SK-N-SH treated with all-trans-retinoic acid at 6 μM for 48 hours (cell line): Measurements from ENCODE around the gene KRT4.

Experiments
- ATAC-seq: fragments of 200-7000 bp; cut with Tn5 transposase; 3 replicates; pipeline ENCODE4 v1.9.1; 2020; ENCODE audit warnings: mild to moderate bottlenecking, moderate library complexity
- ARNTL ChIP-seq: fragments of 450-650 bp; formaldehyde crosslinking; IDR thresholded peaks from 2 replicates; pipeline ENCODE4 v1.5.0; 2020; ENCODE audit warnings: low read depth, mild to moderate bottlenecking, moderate library complexity, borderline replicate concordance
- CSRNP3 ChIP-seq: fragments of 250-450 bp; sonication (Bioruptor Pico); IDR thresholded peaks from 2 replicates; pipeline ENCODE4 v1.5.1; 2021; ENCODE audit warnings: mild to moderate bottlenecking, moderate library complexity
- ESRRG ChIP-seq: fragments of 250-450 bp; sonication (Bioruptor Pico); IDR thresholded peaks from 2 replicates; pipeline ENCODE4 v1.6.1; 2021; ENCODE audit warnings: mild to moderate bottlenecking
- GLIS3 ChIP-seq: fragments of 250-450 bp; sonication (Bioruptor Pico); IDR thresholded peaks from 2 replicates; pipeline ENCODE4 v1.5.0; 2020; ENCODE audit warnings: mild to moderate bottlenecking, moderate library complexity
- ISL1 ChIP-seq: fragments of 250-450 bp; sonication (Bioruptor Pico); IDR thresholded peaks from 2 replicates; pipeline ENCODE4 v2.1.2; 2022; ENCODE audit warnings: mild to moderate bottlenecking, moderate library complexity
- OSR1 ChIP-seq: fragments of 250-450 bp; sonication (Bioruptor Pico); IDR thresholded peaks from 2 replicates; pipeline ENCODE4 v1.8.0; 2022; ENCODE audit warnings: moderate library complexity, mild to moderate bottlenecking, inconsistent platforms
- PATZ1 ChIP-seq: fragments of 250-450 bp; sonication (Bioruptor Pico); IDR thresholded peaks from 2 replicates; pipeline ENCODE4 v1.8.0; 2020; ENCODE audit warnings: mild to moderate bottlenecking, moderate library complexity, borderline replicate concordance
- POU6F1 ChIP-seq: fragments of 250-450 bp; sonication (Bioruptor Pico); IDR thresholded peaks from 2 replicates; pipeline ENCODE4 v1.8.0; 2021; ENCODE audit warnings: low read depth, mild to moderate bottlenecking, moderate library complexity, borderline replicate concordance
- PPARA ChIP-seq: fragments of 250-450 bp; sonication (Bioruptor Pico); IDR thresholded peaks from 2 replicates; pipeline ENCODE4 v1.5.0; 2020; ENCODE audit warnings: mild to moderate bottlenecking, borderline replicate concordance
- RARB ChIP-seq: fragments of 250-450 bp; sonication (Bioruptor Pico); IDR thresholded peaks from 2 replicates; pipeline ENCODE4 v1.8.0; 2021; ENCODE audit warnings: mild to moderate bottlenecking, moderate library complexity
- SNAI2 ChIP-seq: fragments of 250-450 bp; sonication (Bioruptor Pico); IDR thresholded peaks from 2 replicates; pipeline ENCODE4 v1.5.0; 2020; ENCODE audit warnings: mild to moderate bottlenecking, moderate library complexity
- TCF4 ChIP-seq: fragments of 250-450 bp; sonication (Bioruptor Pico); IDR thresholded peaks from 2 replicates; pipeline ENCODE4 v1.8.0; 2021; ENCODE audit warnings: mild to moderate bottlenecking, moderate library complexity, borderline replicate concordance
- TSHZ2 ChIP-seq: fragments of 250-450 bp; sonication (Bioruptor Pico); IDR thresholded peaks from 2 replicates; pipeline ENCODE4 v1.5.0; 2020; ENCODE audit warnings: mild to moderate bottlenecking, moderate library complexity
- ZC3H10 ChIP-seq: fragments of 250-450 bp; sonication (Bioruptor Pico); IDR thresholded peaks from 2 replicates; pipeline ENCODE4 v1.5.1; 2021; ENCODE audit warnings: mild to moderate bottlenecking, moderate library complexity
- ZFP3 ChIP-seq: fragments of 250-450 bp; sonication (Bioruptor Pico); IDR thresholded peaks from 2 replicates; pipeline ENCODE4 v1.5.0; 2020; ENCODE audit warnings: mild to moderate bottlenecking, moderate library complexity
- ZFP30 ChIP-seq: fragments of 450-650 bp; formaldehyde crosslinking; IDR thresholded peaks from 2 replicates; pipeline ENCODE4 v1.5.0; 2022; ENCODE audit warnings: mild to moderate bottlenecking, moderate library complexity
- ZNF70 ChIP-seq: fragments of 450-650 bp; formaldehyde crosslinking; IDR thresholded peaks from 2 replicates; pipeline ENCODE4 v1.5.0; 2020; ENCODE audit warnings: mild to moderate bottlenecking, moderate library complexity
- ZNF8 ChIP-seq: fragments of 450-650 bp; formaldehyde crosslinking; IDR thresholded peaks from 2 replicates; pipeline ENCODE4 v1.5.0; 2020; ENCODE audit warnings: mild to moderate bottlenecking, moderate library complexity
- TF ChIP-seq, protein P1 (sequence below): fragments of 250-450 bp; sonication (Bioruptor Pico); IDR thresholded peaks from 2 replicates; pipeline ENCODE4 v1.5.1; 2020; ENCODE audit warnings: low read depth, mild to moderate bottlenecking, moderate library complexity

The KRT4 gene

DNA sequence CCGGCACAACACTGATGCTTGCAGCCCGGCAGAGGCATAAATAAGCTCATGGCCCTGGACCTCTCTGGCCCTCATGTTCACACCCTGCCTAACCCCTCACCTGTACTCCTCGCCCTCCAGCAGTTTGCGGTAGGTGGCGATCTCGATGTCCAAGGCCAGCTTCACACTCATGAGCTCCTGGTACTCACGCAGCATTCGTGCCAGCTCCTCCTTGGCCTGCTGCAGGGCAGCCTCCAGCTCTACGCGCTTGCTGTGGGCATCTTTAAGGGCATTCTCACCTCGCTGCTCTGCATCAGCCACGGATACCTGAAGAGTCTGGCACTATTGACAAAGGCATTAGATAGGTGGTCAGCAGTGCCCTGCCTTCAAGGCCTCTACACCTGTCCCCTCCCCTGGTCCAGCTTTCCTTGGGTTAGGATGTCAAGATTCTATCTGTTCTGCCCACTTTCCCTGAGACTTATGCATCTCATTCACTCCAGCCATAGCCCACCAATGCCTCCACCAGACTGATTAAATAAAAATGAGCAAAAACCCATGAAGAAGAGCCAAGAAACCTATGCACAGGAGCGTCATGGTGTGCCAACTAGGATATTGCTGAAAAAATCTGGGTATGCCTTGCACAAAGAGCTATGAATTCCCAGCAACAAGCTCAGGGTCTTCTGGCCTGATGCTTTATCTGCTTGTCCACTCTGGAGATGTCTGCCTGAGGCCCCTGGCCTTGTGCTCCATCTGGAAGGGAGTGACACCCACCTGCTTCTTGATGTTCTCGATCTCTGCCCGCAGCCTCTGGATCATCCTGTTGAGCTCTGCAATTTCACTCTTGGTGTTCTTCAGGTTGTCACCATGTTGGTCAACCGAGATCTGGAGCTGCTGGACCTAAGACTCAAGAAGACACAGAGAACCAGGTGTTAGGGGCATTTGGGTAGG is 6.1 kb downstream of the KRT4 start:
- TF ChIP-seq ZC3H10 (CRISPR knock-in tag) (no peak), PPARA (CRISPR knock-in tag) (no peak), ESRRG (CRISPR knock-in tag) (no peak), GLIS3 (no peak), ISL1 (CRISPR knock-in tag) (no peak), ZNF8 (CRISPR knock-in tag) (no peak), POU6F1 (CRISPR knock-in tag) (no peak), TCF4 (no peak), PATZ1 (CRISPR knock-in tag) (no peak)
- TF ChIP-seq, protein P1, sequence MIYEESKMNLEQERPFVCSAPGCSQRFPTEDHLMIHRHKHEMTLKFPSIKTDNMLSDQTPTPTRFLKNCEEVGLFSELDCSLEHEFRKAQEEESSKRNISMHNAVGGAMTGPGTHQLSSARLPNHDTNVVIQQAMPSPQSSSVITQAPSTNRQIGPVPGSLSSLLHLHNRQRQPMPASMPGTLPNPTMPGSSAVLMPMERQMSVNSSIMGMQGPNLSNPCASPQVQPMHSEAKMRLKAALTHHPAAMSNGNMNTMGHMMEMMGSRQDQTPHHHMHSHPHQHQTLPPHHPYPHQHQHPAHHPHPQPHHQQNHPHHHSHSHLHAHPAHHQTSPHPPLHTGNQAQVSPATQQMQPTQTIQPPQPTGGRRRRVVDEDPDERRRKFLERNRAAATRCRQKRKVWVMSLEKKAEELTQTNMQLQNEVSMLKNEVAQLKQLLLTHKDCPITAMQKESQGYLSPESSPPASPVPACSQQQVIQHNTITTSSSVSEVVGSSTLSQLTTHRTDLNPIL (CRISPR knock-in tag), result no peak
- TF ChIP-seq, all 23 proteins: peak for 0

GRCh38 chr12:52806821-52807543 is 6.9 kb downstream of the KRT4 start:
- TF ChIP-seq TCF4 (no peak), ZC3H10 (CRISPR knock-in tag) (no peak), ZFP3 (CRISPR knock-in tag) (no peak), OSR1 (CRISPR knock-in tag) (no peak), CSRNP3 (no peak), PPARA (CRISPR knock-in tag) (no peak), ZNF8 (CRISPR knock-in tag) (no peak), ISL1 (CRISPR knock-in tag) (no peak), ZNF70 (CRISPR knock-in tag) (no peak), SNAI2 (no peak), ARNTL (CRISPR knock-in tag) (no peak), RARB (CRISPR knock-in tag) (no peak), ZFP30 (CRISPR knock-in tag) (no peak), TSHZ2 (no peak), GLIS3 (no peak)
- TF ChIP-seq, protein P1 (CRISPR knock-in tag), result no peak
- no peak for ATAC-seq

More for the DNA sequence above, 6.1 kb downstream of the KRT4 start:
- no peak for ATAC-seq
